ENCODE measurements around the gene ANGPTL8. TPM values are rescaled to one million over a fixed set of nuclear protein-coding genes. Genes with fewer than 3 reads are reported as not detected.

Gene ANGPTL8
- total RNA-seq, 1 experiment from 2014 or later, result not detected

DNA sequence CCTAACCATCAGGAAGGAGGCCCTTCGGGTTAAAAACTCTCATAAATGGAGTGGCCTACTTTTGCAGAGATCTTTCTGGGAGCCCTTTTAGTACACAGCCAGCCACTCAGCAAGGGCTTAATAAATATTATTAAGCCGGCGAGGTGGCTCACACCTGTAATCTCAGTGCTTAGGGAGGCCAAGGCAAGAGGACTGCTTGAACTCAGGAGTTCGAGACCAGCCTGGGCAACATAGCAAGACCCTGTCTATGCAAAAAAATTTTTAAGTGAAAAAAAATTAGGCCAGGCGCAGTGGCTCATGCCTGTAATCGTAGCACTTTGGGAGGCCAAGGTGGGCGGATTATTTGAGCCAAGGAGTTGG lies 41.3 kb upstream of the ANGPTL8 start:
- no peaks in the 10 kb centered on the region for H3K27me3 Mint-ChIP-seq (ENCODE audit: low read depth)
- ChIA-PET POLR2A (interaction anchor here (1.0 kb wide), 1 partner anchor 55 kb away, joined by 4 read pairs; no protein-coding TSS in a partner anchor), CTCF (interaction anchor here (0.8 to 1.7 kb wide), 5 partner anchors 29 to 247 kb away, joined by 3 to 6 read pairs (median 3); no protein-coding TSS in a partner anchor)
- peak; percentile 76; the same call in 1 of the 2 replicates for TF ChIP-seq ZNF121 (CRISPR knock-in tag; IDR thresholded peaks at IDR 0.05)
- TF ChIP-seq, protein P1, sequence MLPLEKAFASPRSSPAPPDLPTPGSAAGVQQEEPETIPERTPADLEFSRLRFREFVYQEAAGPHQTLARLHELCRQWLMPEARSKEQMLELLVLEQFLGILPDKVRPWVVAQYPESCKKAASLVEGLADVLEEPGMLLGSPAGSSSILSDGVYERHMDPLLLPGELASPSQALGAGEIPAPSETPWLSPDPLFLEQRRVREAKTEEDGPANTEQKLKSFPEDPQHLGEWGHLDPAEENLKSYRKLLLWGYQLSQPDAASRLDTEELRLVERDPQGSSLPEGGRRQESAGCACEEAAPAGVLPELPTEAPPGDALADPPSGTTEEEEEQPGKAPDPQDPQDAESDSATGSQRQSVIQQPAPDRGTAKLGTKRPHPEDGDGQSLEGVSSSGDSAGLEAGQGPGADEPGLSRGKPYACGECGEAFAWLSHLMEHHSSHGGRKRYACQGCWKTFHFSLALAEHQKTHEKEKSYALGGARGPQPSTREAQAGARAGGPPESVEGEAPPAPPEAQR (CRISPR knock-in tag; IDR thresholded peaks at IDR 0.05), result no peak
- DNase-seq (ENCODE audit: low spot score), result no peak
- no peaks in the 10 kb centered on the region; the same call in none of the 2 replicates for H3K36me3 Mint-ChIP-seq
- peaks cover 10% of the 10 kb centered on the region for H3K4me1 Mint-ChIP-seq
- peak overlapping the region; percentile 69 for H3K4me3 Mint-ChIP-seq
- H3K27ac Mint-ChIP-seq, result peak overlapping the region; percentile 77; the same call in 1 of the 2 replicates
- H3K9me3 Mint-ChIP-seq, result no peaks in the 10 kb centered on the region
- ATAC-seq, result no peak

- H3K36me3 Mint-ChIP-seq, result no peaks in the 10 kb centered on the region; the same call in none of the 2 replicates
- TF ChIP-seq IRF1 (CRISPR knock-in tag; IDR thresholded peaks at IDR 0.05) (no peak), TCF7 (CRISPR knock-in tag; IDR thresholded peaks at IDR 0.05; ENCODE audit: low read depth) (no peak), ELF4 (CRISPR knock-in tag; IDR thresholded peaks at IDR 0.05; ENCODE audit: low read depth) (no peak)
- TF ChIP-seq, protein P2, sequence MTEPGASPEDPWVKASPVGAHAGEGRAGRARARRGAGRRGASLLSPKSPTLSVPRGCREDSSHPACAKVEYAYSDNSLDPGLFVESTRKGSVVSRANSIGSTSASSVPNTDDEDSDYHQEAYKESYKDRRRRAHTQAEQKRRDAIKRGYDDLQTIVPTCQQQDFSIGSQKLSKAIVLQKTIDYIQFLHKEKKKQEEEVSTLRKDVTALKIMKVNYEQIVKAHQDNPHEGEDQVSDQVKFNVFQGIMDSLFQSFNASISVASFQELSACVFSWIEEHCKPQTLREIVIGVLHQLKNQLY (CRISPR knock-in tag; IDR thresholded peaks at IDR 0.05), result no peak
- TF ChIP-seq, protein P3, sequence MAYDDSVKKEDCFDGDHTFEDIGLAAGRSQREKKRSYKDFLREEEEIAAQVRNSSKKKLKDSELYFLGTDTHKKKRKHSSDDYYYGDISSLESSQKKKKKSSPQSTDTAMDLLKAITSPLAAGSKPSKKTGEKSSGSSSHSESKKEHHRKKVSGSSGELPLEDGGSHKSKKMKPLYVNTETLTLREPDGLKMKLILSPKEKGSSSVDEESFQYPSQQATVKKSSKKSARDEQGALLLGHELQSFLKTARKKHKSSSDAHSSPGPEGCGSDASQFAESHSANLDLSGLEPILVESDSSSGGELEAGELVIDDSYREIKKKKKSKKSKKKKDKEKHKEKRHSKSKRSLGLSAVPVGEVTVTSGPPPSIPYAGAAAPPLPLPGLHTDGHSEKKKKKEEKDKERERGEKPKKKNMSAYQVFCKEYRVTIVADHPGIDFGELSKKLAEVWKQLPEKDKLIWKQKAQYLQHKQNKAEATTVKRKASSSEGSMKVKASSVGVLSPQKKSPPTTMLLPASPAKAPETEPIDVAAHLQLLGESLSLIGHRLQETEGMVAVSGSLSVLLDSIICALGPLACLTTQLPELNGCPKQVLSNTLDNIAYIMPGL (CRISPR knock-in tag; IDR thresholded peaks at IDR 0.05), result no peak
- H3K9me3 Mint-ChIP-seq, result no peaks in the 10 kb centered on the region
- DNase-seq (ENCODE audit: low spot score) (no peak), ATAC-seq (no peak)
- ChIA-PET CTCF (interaction anchor here (1.1 to 1.7 kb wide), 2 partner anchors 44 to 247 kb away, joined by 3 to 6 read pairs; no protein-coding TSS in a partner anchor), POLR2A (interaction anchor here (0.7 kb wide), 1 partner anchor 360 kb away, joined by 3 read pairs; the partner anchor contains the start of gene ELOF1)
- H3K27ac Mint-ChIP-seq, result no peak overlapping the region
- H3K4me3 Mint-ChIP-seq, result peak overlapping the region; percentile 69
- peaks cover 13% of the 10 kb centered on the region for H3K4me1 Mint-ChIP-seq
- no peaks in the 10 kb centered on the region for H3K27me3 Mint-ChIP-seq (ENCODE audit: low read depth)
Observed at GRCh38 chr19:11198769-11199424, 40.5 kb upstream of the ANGPTL8 start.

GRCh38 chr19:11199517-11199916 lies 39.9 kb upstream of the ANGPTL8 start:
- CTCF ChIA-PET, result interaction anchor here (0.6 to 1.1 kb wide), 2 partner anchors 73 to 246 kb away, joined by 3 read pairs; no protein-coding TSS in a partner anchor
- ATAC-seq (no peak), DNase-seq (ENCODE audit: low spot score) (no peak)
- no peaks in the 10 kb centered on the region; the same call in none of the 2 replicates for H3K36me3 Mint-ChIP-seq
- POLR2A ChIA-PET, result no interaction called here
- H3K27ac Mint-ChIP-seq, result no peak overlapping the region; the same call in 1 of the 2 replicates
- peak overlapping the region; percentile 21; the same call in 1 of the 2 replicates for H3K4me3 Mint-ChIP-seq
- H3K9me3 Mint-ChIP-seq, result no peaks in the 10 kb centered on the region
- H3K4me1 Mint-ChIP-seq, result peaks cover 13% of the 10 kb centered on the region
- H3K27me3 Mint-ChIP-seq (ENCODE audit: low read depth), result no peaks in the 10 kb centered on the region
- TF ChIP-seq ZNF416 (CRISPR knock-in tag; IDR thresholded peaks at IDR 0.05) (no peak), FOXJ3 (CRISPR knock-in tag; IDR thresholded peaks at IDR 0.05; ENCODE audit: borderline replicate concordance) (no peak), SMAD4 (CRISPR knock-in tag; IDR thresholded peaks at IDR 0.05) (no peak), E2F5 (CRISPR knock-in tag; IDR thresholded peaks at IDR 0.05) (no peak), CREM (CRISPR knock-in tag; IDR thresholded peaks at IDR 0.05) (no peak), MYBL2 (CRISPR knock-in tag; IDR thresholded peaks at IDR 0.05) (no peak), GTF2I (CRISPR knock-in tag; conservative IDR thresholded peaks at IDR 0.05) (no peak), ZNF317 (CRISPR knock-in tag; IDR thresholded peaks at IDR 0.05; ENCODE audit: borderline replicate concordance, low read depth) (no peak)
- TF ChIP-seq, protein P4, sequence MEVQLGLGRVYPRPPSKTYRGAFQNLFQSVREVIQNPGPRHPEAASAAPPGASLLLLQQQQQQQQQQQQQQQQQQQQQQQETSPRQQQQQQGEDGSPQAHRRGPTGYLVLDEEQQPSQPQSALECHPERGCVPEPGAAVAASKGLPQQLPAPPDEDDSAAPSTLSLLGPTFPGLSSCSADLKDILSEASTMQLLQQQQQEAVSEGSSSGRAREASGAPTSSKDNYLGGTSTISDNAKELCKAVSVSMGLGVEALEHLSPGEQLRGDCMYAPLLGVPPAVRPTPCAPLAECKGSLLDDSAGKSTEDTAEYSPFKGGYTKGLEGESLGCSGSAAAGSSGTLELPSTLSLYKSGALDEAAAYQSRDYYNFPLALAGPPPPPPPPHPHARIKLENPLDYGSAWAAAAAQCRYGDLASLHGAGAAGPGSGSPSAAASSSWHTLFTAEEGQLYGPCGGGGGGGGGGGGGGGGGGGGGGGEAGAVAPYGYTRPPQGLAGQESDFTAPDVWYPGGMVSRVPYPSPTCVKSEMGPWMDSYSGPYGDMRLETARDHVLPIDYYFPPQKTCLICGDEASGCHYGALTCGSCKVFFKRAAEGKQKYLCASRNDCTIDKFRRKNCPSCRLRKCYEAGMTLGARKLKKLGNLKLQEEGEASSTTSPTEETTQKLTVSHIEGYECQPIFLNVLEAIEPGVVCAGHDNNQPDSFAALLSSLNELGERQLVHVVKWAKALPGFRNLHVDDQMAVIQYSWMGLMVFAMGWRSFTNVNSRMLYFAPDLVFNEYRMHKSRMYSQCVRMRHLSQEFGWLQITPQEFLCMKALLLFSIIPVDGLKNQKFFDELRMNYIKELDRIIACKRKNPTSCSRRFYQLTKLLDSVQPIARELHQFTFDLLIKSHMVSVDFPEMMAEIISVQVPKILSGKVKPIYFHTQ (CRISPR knock-in tag; IDR thresholded peaks at IDR 0.05), result no peak
- TF ChIP-seq, protein P5, sequence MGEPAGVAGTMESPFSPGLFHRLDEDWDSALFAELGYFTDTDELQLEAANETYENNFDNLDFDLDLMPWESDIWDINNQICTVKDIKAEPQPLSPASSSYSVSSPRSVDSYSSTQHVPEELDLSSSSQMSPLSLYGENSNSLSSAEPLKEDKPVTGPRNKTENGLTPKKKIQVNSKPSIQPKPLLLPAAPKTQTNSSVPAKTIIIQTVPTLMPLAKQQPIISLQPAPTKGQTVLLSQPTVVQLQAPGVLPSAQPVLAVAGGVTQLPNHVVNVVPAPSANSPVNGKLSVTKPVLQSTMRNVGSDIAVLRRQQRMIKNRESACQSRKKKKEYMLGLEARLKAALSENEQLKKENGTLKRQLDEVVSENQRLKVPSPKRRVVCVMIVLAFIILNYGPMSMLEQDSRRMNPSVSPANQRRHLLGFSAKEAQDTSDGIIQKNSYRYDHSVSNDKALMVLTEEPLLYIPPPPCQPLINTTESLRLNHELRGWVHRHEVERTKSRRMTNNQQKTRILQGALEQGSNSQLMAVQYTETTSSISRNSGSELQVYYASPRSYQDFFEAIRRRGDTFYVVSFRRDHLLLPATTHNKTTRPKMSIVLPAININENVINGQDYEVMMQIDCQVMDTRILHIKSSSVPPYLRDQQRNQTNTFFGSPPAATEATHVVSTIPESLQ (CRISPR knock-in tag; IDR thresholded peaks at IDR 0.05), result no peak
- TF ChIP-seq, protein P6, sequence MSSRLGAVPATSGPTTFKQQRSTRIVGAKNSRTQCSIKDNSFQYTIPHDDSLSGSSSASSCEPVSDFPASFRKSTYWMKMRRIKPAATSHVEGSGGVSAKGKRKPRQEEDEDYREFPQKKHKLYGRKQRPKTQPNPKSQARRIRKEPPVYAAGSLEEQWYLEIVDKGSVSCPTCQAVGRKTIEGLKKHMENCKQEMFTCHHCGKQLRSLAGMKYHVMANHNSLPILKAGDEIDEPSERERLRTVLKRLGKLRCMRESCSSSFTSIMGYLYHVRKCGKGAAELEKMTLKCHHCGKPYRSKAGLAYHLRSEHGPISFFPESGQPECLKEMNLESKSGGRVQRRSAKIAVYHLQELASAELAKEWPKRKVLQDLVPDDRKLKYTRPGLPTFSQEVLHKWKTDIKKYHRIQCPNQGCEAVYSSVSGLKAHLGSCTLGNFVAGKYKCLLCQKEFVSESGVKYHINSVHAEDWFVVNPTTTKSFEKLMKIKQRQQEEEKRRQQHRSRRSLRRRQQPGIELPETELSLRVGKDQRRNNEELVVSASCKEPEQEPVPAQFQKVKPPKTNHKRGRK (CRISPR knock-in tag; IDR thresholded peaks at IDR 0.05; ENCODE audit: borderline replicate concordance), result no peak
